Spinal cord (tissue), 10 donors: ENCODE measurements around the gene RBM28. TPM values are rescaled to one million over a fixed set of nuclear protein-coding genes. Genes with fewer than 3 reads are reported as not detected.

Experiments used
- DNase-seq, 6 donors: peaks; one replicate each; pipeline versions ENCODE4 v3.0.0 to v3.0.0-alpha.2; 2013 to 2015; ENCODE audit warnings: low spot score in 6 of 6, low read depth in 4 of 6
- H3K27ac ChIP-seq: one replicate; pipeline ENCODE4 v1.5.1; 2013; ENCODE audit warnings: low read depth, low read length, control low read depth
- H3K27me3 ChIP-seq: one replicate; pipeline ENCODE4 v1.6.1; 2013; ENCODE audit warnings: low read length; ENCODE audit not compliant: control insufficient read depth, insufficient read depth
- H3K36me3 ChIP-seq: one replicate; pipeline ENCODE4 v1.6.1; 2013; ENCODE audit warnings: low read length; ENCODE audit not compliant: control insufficient read depth, insufficient read depth
- H3K4me1 ChIP-seq: one replicate; pipeline ENCODE4 v1.6.1; 2013; ENCODE audit warnings: low read length; ENCODE audit not compliant: control insufficient read depth, insufficient read depth
- H3K4me3 ChIP-seq: one replicate; pipeline ENCODE4 v1.5.1; 2013; ENCODE audit warnings: low read depth, low read length, control low read depth
- H3K9me3 ChIP-seq: one replicate; pipeline ENCODE4 v1.6.1; 2013; ENCODE audit warnings: low read length; ENCODE audit not compliant: control insufficient read depth, insufficient read depth
- WGBS: methylation state at CpG from one replicate; pipeline ENCODE4 v1.1.5; 2013; ENCODE audit warnings: missing lambda C conversion rate; ENCODE audit not compliant: insufficient coverage; 5-methylcytosine and 5-hydroxymethylcytosine counted together
- polyA plus RNA-seq, 2 donors: library from polyadenylated mRNA; unstranded; fragments of 120-200 nt; gene quantifications; one replicate each; pipeline ENCODE4 v1.2.1, GENCODE V29; 2013; ENCODE audit not compliant: insufficient read length in 2 of 2
- total RNA-seq, 2 donors: library from RNA; depleted of rRNA in 1 of 2; stranded (reverse); fragments of 120-200 nt in 1 of 2; fragments of >200 nt in 1 of 2; gene quantifications; one replicate each; pipeline versions ENCODE4 v1.2.3 to v1.2.4, GENCODE V29; 2013 to 2014
- donor health status: healthy.

RBM28 gene
- total and polyA plus RNA-seq, 4 donors: 15.4 to 48.8 (median 36.6) TPM

DNA sequence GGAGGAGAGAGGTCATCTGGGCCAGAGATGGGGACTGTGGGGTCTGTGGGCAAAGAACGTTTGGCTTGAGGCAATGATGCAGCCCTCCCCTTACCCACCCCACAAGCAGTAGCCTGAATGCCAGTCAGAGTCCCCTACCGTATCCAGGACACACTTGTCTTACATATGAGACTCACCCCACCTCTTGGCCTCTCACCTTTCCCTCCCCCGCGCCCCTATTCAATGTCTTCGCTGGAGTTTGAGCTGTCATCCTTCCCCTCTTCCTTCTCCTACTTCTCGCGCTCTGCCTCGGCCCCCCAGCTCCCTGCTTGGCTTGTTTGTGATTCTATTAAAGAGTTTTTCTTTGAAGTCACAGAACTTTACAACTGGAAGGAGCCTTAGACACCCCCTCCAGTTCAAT, 8.9 kb upstream of the RBM28 start:
- Histone ChIP-seq H3K27ac (no peak overlapping the region), H3K9me3 (no peaks in the 10 kb centered on the region), H3K27me3 (peaks cover 28% of the 10 kb centered on the region), H3K36me3 (peaks cover 24% of the 10 kb centered on the region), H3K4me3 (no peak overlapping the region), H3K4me1 (peaks cover 37% of the 10 kb centered on the region)
- WGBS: 57% methylated on average over 4 of the region's 8 CpGs
- DNase-seq: no peak

DNA sequence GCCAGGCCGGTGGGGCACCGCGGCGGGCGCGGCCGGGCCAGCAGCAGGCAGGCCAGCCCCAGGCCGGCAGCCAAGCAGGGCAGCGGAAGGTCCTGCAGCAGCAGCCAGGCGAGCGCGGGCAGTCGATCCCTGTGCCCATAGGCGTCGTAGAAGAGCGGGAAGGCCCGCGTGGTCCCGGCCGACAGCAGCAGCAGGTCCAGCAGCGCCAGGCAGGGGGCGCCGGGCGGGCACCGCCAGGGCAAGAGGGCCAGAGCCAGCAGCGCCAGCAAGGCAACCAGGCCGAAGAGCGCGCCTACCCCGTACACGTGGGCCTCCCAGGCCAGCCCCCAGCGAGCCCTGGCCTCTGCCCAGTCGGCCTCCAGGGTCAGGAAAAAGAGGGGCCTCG, 8.4 kb upstream of the RBM28 start:
- H3K36me3 ChIP-seq: peaks cover 19% of the 10 kb centered on the region
- DNase-seq: peak in 2 of 6 donors; percentile 64
- H3K27ac ChIP-seq: no peak overlapping the region
- H3K27me3 ChIP-seq: peaks cover 28% of the 10 kb centered on the region
- no peaks in the 10 kb centered on the region for H3K9me3 ChIP-seq
- H3K4me3 ChIP-seq: no peak overlapping the region
- 8% methylated on average over 34 of the region's 34 CpGs for WGBS
- peaks cover 34% of the 10 kb centered on the region for H3K4me1 ChIP-seq

DNA sequence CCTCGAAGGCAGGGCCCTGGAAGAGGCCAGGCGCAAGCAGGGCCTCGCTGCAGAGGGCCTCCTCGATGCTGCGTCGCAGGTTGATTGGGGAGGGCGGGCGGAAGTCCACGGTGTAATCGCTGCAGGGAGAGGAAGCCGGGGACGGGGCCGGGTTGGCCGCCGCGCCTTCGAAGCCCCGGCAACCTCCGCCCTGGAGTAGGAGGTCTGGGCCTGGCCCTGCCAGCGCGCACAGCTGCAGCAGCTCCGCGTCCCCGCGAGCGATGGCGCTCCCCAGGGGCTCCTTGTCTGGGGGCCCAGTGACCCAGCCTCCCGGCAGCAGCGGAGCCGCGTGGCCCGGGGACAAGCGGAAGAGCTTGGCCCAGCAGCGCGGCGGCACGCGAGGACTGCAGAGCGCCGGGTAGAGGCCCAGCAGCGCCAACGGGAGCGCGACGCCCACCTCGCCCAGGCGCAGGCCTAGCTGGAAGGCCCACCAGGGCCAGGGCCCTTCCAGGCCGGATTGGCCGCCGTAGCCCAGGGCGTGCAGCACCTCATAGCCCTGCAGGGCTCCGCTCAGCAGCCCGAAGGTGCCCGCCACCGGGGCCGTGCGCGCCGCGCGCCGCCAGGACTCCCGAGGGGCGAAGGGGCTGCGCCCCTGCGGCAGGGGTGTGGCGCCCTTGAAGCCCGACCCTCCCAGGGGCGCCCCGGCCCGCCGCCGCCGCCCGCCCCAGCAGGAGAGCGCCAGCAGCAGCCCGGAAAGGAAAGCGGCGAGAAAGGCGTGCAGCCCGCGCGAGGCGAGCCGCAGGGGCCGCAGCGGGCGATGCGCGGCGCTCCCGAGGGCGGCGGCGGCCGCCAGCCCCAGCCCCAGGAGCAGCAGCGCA, 7.8 kb upstream of the RBM28 start:
- Histone ChIP-seq H3K9me3 (no peaks in the 10 kb centered on the region), H3K36me3 (peaks cover 16% of the 10 kb centered on the region), H3K27ac (no peak overlapping the region), H3K27me3 (peaks cover 28% of the 10 kb centered on the region), H3K4me1 (peaks cover 33% of the 10 kb centered on the region), H3K4me3 (no peak overlapping the region)
- 9% methylated on average over 97 of the region's 97 CpGs for WGBS
- DNase-seq: peak in 2 of 6 donors; percentile 24 to 27

DNA sequence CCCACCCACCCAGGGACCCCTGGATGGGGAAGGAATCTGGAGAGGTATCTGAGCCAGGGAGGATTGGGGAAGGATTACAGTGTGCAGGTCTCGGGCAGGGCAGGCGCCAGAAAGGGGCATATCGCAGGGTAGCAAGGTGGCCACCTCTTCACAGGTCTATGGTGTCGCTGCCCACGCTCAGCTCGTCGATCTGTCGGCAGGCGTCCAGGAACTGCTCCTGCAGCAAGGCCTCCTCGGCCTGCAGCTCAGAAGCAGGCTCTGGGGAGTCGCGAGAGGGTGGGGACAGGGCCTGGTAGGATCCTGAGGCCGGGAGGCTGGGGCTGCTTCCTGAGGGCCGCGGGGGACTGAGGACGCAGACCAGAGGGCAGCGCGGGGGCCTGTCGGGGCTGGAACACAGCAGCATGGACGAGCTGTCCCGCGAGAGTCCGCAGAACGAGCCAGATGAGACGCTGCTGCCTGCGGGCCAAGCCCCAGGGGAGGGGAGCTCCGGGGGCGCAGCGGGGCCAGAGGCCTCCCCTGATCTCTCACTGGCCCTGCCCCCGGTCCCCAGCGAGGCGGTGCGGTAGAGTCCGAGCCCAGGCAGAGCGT, 7.1 kb upstream of the RBM28 start:
- peaks cover 28% of the 10 kb centered on the region for H3K27me3 ChIP-seq
- WGBS: 57% methylated on average over 35 of the region's 35 CpGs

DNA sequence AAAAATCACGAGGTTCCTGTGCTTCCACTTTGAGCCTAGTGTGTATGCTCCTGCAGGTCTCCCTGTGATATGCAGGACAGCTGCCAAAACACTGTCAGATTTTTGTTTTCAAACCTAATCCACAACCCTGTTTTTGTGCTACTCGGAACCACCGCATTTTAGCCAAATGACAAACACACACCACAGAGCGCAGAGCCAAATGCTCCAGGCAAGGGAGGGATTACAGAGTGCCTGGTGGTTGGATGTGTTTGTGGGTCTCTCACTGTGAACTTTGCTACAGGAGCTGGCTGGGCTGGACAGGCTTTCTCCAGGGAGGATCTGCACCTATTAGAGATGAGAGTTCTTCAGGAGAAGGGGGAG, 5.7 kb upstream of the RBM28 start:
- peaks cover 26% of the 10 kb centered on the region for H3K27me3 ChIP-seq
- no peak overlapping the region for H3K4me3 ChIP-seq
- H3K9me3 ChIP-seq: no peaks in the 10 kb centered on the region
- H3K27ac ChIP-seq: no peak overlapping the region
- peaks cover 16% of the 10 kb centered on the region for H3K36me3 ChIP-seq
- DNase-seq: peak in 2 of 6 donors; percentile 28 to 37
- H3K4me1 ChIP-seq: peaks cover 33% of the 10 kb centered on the region
- WGBS: 40% methylated on average over 1 of the region's 4 CpGs

More for the DNA sequence above, 7.1 kb upstream of the RBM28 start:
- H3K9me3 ChIP-seq: no peaks in the 10 kb centered on the region
- H3K27ac ChIP-seq: no peak overlapping the region
- peaks cover 33% of the 10 kb centered on the region for H3K4me1 ChIP-seq
- DNase-seq: no peak
- peaks cover 16% of the 10 kb centered on the region for H3K36me3 ChIP-seq
- no peak overlapping the region for H3K4me3 ChIP-seq

DNA sequence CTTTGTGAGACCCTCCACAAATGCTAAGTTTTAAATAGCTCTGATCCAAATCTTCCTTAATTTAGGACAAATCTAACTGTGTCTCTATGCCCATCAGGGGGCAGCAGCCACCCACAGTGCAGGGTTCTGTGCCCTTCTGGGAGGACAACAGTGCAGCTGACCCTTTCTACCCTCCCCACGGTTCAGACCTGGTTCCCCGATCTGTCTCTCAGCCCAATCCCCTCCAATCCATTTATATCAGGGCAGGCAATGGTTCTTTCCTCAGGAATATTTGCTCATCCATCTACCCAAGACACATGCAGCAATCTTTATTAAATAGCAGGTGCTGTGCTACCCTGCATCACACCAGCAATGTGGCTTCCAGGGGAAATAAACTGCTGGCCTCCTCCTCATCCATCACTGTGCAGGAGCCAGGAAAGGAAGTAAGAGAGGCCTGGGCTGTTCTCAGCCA, 4.0 kb upstream of the RBM28 start:
- H3K36me3 ChIP-seq: peaks cover 13% of the 10 kb centered on the region
- no peak overlapping the region for H3K27ac ChIP-seq
- no peaks in the 10 kb centered on the region for H3K9me3 ChIP-seq
- 0% methylated on average over 2 of the region's 2 CpGs for WGBS
- peaks cover 14% of the 10 kb centered on the region for H3K27me3 ChIP-seq
- peaks cover 35% of the 10 kb centered on the region for H3K4me1 ChIP-seq
- H3K4me3 ChIP-seq: no peak overlapping the region
- peak in 2 of 6 donors; percentile 79 to 91 for DNase-seq

DNA sequence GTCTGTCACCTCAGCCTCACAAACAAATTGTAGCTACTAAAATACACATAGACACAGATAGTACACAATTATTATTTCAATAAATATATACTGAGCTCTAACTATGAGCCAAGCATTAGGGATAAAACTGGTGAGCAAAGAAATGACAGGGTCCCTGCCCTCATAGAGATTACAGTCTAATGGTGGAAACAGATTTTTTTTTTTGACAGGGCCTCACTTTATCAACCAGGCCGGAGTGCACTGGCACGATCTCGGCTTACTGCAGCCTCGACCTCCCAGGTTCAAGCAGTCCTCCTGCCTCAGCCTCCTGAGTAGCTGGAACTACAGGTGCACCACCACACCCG, 695 bp upstream of the RBM28 start:
- no peak for DNase-seq
- H3K4me1 ChIP-seq: peaks cover 22% of the 10 kb centered on the region
- no peak overlapping the region for H3K4me3 ChIP-seq
- H3K36me3 ChIP-seq: no peaks in the 10 kb centered on the region
- H3K27ac ChIP-seq: no peak overlapping the region
- WGBS: 96% methylated on average over 4 of the region's 5 CpGs
- H3K27me3 ChIP-seq: no peaks in the 10 kb centered on the region
- H3K9me3 ChIP-seq: no peaks in the 10 kb centered on the region

DNA sequence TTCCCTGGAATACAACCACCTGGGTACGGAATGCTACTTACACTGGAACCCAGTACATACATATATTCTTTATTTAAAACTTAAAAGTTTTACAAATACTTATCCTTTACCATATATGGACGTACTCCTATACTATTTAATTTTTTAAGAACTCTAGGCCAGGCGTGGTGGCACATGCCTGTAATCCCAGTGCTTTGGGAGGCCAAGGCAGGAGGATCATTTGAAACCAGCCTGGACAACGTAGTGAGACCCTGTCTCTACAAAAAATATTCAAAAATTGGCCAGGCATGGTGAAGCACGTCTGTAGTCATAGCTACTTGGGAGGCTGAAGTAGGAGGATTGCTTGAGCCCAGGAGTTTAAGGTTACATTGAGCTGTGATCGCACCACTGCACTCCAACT, 2.0 kb downstream of the RBM28 start:
- Histone ChIP-seq H3K36me3 (peaks cover 13% of the 10 kb centered on the region), H3K4me1 (peaks cover 8% of the 10 kb centered on the region), H3K9me3 (no peaks in the 10 kb centered on the region), H3K4me3 (no peak overlapping the region), H3K27me3 (no peaks in the 10 kb centered on the region), H3K27ac (no peak overlapping the region)
- no peak for DNase-seq
- 89% methylated on average over 4 of the region's 6 CpGs for WGBS

DNA sequence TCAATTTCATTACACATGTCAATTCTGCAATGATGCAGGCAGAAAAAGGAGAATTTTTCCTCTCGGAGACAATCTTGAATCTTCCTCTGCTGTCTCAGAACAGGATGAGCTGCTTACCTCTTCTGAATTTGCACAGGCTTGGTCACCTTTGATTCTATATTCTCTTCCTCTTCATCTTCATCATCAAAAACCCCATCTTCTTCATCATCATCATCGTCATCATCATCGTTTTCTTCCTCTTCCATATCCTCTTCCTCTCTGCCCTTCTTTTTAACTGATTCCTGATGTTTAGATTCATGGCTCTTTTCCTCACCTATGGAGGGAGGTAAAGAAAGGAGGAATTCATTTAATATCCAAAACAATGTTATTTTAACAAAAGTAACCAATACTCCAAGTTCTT, 8.0 kb downstream of the RBM28 start:
- H3K36me3 ChIP-seq: peaks cover 44% of the 10 kb centered on the region
- H3K4me3 ChIP-seq: no peak overlapping the region
- no peaks in the 10 kb centered on the region for H3K27me3 ChIP-seq
- no peak for DNase-seq
- 92% methylated on average over 1 of the region's 3 CpGs for WGBS
- no peaks in the 10 kb centered on the region for H3K9me3 ChIP-seq
- H3K4me1 ChIP-seq: no peaks in the 10 kb centered on the region
- no peak overlapping the region for H3K27ac ChIP-seq

DNA sequence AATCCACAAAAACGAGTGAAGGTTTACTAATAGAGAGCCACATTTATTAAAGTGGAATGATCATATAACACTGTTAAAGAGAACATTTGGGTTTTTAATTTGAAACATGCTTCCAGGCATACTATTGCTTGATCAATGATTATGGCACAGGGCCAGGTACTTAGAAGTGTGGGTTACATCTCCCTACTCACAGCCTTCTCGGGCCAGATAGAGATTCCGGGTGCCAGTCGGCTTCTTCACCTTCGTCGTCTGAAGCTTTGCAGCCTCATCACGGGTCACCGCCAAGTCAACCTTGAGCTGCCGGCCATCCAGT, 19.4 kb downstream of the RBM28 start:
- Histone ChIP-seq H3K4me3 (no peak overlapping the region), H3K27ac (no peak overlapping the region), H3K9me3 (no peaks in the 10 kb centered on the region), H3K27me3 (no peaks in the 10 kb centered on the region), H3K36me3 (peaks cover 45% of the 10 kb centered on the region), H3K4me1 (no peaks in the 10 kb centered on the region)
- peak in 1 of 6 donors; percentile 9 for DNase-seq
- 97% methylated on average over 8 of the region's 9 CpGs for WGBS
